Measurements from ENCODE around the gene WFDC13. TPM values are rescaled to one million over a fixed set of nuclear protein-coding genes. Genes with fewer than 3 reads are reported as not detected.

The WFDC13 gene
- polyA plus RNA-seq, 1 donor (not counting 4 experiments of a cell fraction or from before 2014, with no cell fraction given), result not detected

DNA sequence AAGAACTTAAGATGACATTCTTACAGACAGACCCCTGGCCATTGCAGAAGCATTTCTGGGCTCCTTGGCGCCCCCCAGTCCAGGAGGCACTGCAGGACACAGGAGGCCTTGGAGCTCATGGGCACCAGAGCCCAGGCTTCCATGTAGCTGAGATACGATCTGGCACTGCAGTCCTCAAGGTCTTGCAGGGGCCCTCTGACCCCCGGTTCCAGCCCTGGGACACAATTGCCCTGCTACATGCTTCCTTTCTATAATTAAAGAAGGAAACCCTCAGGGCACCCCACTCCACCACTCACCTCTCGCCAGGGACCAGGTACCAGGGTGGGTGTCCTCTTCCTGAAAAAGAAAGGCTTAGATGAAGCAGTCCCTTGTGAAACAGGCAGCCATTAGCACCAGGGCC lies 56.3 kb downstream of the WFDC13 start:
- H3K9ac ChIP-seq (ENCODE audit: control insufficient read depth, extremely low read depth, insufficient read depth, low read length), result no peak overlapping the region
- H3K9me3 ChIP-seq (ENCODE audit: control insufficient read depth, low read depth, low read length), result no peaks in the 10 kb centered on the region
- H3K4me2 ChIP-seq (ENCODE audit: control insufficient read depth, extremely low read depth, insufficient read depth, low read depth, low read length), result no peak overlapping the region
- no peak overlapping the region for H3K4me3 ChIP-seq (ENCODE audit: control insufficient read depth in 2 of 3, extremely low read depth in 1 of 3, insufficient read depth in 2 of 3, low read depth in 1 of 3, low read length in 3 of 3)
- FAIRE-seq (no peak), DNase-seq (ENCODE audit: low read depth, low spot score) (no peak)
- H2AFZ ChIP-seq (ENCODE audit: control insufficient read depth, low read length), result no peak overlapping the region
- H3K9me1 ChIP-seq (ENCODE audit: control insufficient read depth, extremely low read depth, insufficient read depth, low read length), result no peaks in the 10 kb centered on the region
- no peak overlapping the region for H3K27ac ChIP-seq (ENCODE audit: control insufficient read depth, insufficient read depth, low read length)
- no peaks in the 10 kb centered on the region for H3K4me1 ChIP-seq (ENCODE audit: control insufficient read depth, extremely low read depth, insufficient read depth, low read length)
- TF ChIP-seq, protein P1, sequence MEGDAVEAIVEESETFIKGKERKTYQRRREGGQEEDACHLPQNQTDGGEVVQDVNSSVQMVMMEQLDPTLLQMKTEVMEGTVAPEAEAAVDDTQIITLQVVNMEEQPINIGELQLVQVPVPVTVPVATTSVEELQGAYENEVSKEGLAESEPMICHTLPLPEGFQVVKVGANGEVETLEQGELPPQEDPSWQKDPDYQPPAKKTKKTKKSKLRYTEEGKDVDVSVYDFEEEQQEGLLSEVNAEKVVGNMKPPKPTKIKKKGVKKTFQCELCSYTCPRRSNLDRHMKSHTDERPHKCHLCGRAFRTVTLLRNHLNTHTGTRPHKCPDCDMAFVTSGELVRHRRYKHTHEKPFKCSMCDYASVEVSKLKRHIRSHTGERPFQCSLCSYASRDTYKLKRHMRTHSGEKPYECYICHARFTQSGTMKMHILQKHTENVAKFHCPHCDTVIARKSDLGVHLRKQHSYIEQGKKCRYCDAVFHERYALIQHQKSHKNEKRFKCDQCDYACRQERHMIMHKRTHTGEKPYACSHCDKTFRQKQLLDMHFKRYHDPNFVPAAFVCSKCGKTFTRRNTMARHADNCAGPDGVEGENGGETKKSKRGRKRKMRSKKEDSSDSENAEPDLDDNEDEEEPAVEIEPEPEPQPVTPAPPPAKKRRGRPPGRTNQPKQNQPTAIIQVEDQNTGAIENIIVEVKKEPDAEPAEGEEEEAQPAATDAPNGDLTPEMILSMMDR (optimal IDR thresholded peaks at IDR 0.05 in 1 of 3, IDR thresholded peaks at IDR 0.05 in 1 of 3, conservative IDR thresholded peaks at IDR 0.05 in 1 of 3; ENCODE audit: extremely low read depth in 1 of 3, insufficient read depth in 2 of 3, low read length in 3 of 3), result no peak
- TF ChIP-seq EZH2 (IDR thresholded peaks at IDR 0.05; ENCODE audit: low read length), result no peak
- H3K79me2 ChIP-seq (ENCODE audit: control insufficient read depth, insufficient read depth, low read length), result no peaks in the 10 kb centered on the region
- no peaks in the 10 kb centered on the region for H4K20me1 ChIP-seq (ENCODE audit: control insufficient read depth, extremely low read depth, insufficient read depth, low read length)
- no peaks in the 10 kb centered on the region for H3K36me3 ChIP-seq (ENCODE audit: control insufficient read depth in 2 of 2, extremely low read depth in 1 of 2, insufficient read depth in 2 of 2, low read length in 2 of 2)
- no peaks in the 10 kb centered on the region for H3K27me3 ChIP-seq (ENCODE audit: control insufficient read depth, extremely low read depth, insufficient read depth, low read length)
- dilution Hi-C loops (cut with MboI; ENCODE audit: extremely low pct_ligation_motif_present, low sequenced_read_pairs), result no loop called here

Small RNA genes lying within 50 kb of the gene (small RNA-seq; reads per million reads assigned to genes)
- 0 to 0.75 (median 0) reads per million in 3 experiments for gene MIR3617 (ENCODE audit: insufficient read length in 3 of 3, low read depth in 3 of 3, low replicate concordance in 1 of 3)
- gene SPINT5P (ENCODE audit: insufficient read length in 3 of 3, low read depth in 3 of 3, low replicate concordance in 1 of 3), result 0 reads per million in 3 experiments

Other genes with a start within 250 kb of the WFDC13 start
- gene WFDC2, start 232.3 kb upstream of the WFDC13 start, polyA plus RNA-seq, result 0.44 TPM in 1 of 3 replicates, not detected in the others
- gene SPINT3, start 186.4 kb upstream of the WFDC13 start, polyA plus RNA-seq, result not detected in 3 replicates
- gene WFDC6, start 162.6 kb upstream of the WFDC13 start, polyA plus RNA-seq, result not detected in 3 replicates
- not detected in 3 replicates for gene EPPIN, start 154.6 kb upstream of the WFDC13 start, polyA plus RNA-seq
- not detected in 3 replicates for gene WFDC8, start 122.8 kb upstream of the WFDC13 start, polyA plus RNA-seq
- not detected in 3 replicates for gene WFDC10A, start 72.3 kb upstream of the WFDC13 start, polyA plus RNA-seq
- gene WFDC9, start 70.8 kb upstream of the WFDC13 start, polyA plus RNA-seq, result not detected in 3 replicates
- not detected in 3 replicates for gene WFDC11, start 31.8 kb upstream of the WFDC13 start, polyA plus RNA-seq
- 0.10 TPM in 1 of 3 replicates, not detected in the others for gene WFDC10B, start 3.0 kb downstream of the WFDC13 start, polyA plus RNA-seq
- gene SPINT4, start 20.3 kb downstream of the WFDC13 start, polyA plus RNA-seq, result not detected in 3 replicates
- 0.58 to 1.5 TPM (median 1.0 TPM) in 3 replicates for gene WFDC3, start 89.8 kb downstream of the WFDC13 start, polyA plus RNA-seq
- 24.9 to 43.3 TPM (median 36.1 TPM) in 3 replicates for gene DNTTIP1, start 89.9 kb downstream of the WFDC13 start, polyA plus RNA-seq
- gene UBE2C, start 110.6 kb downstream of the WFDC13 start, polyA plus RNA-seq, result 9.1 to 69.8 TPM (median 46.6 TPM) in 3 replicates
- gene TNNC2, start 125.3 kb downstream of the WFDC13 start, polyA plus RNA-seq, result 0.16 TPM in 1 of 3 replicates, not detected in the others
- 5.2 to 8.6 TPM (median 6.9 TPM) in 3 replicates for gene SNX21, start 131.8 kb downstream of the WFDC13 start, polyA plus RNA-seq
- 23.9 to 41.5 TPM (median 24.3 TPM) in 3 replicates for gene ACOT8, start 155.4 kb downstream of the WFDC13 start, polyA plus RNA-seq
- gene ZSWIM3, start 155.6 kb downstream of the WFDC13 start, polyA plus RNA-seq, result 2.0 to 2.7 TPM (median 2.3 TPM) in 3 replicates
- 4.3 to 4.9 TPM (median 4.4 TPM) in 3 replicates for gene ZSWIM1, start 179.2 kb downstream of the WFDC13 start, polyA plus RNA-seq
- 0.19 TPM in 1 of 3 replicates, not detected in the others for gene SPATA25, start 185.6 kb downstream of the WFDC13 start, polyA plus RNA-seq
- 0.49 to 0.97 TPM (median 0.54 TPM) in 3 replicates for gene NEURL2, start 189.2 kb downstream of the WFDC13 start, polyA plus RNA-seq
- 38.6 to 69.4 TPM (median 48.6 TPM) in 3 replicates for gene CTSA, start 189.3 kb downstream of the WFDC13 start, polyA plus RNA-seq
- gene PLTP, start 210.1 kb downstream of the WFDC13 start, polyA plus RNA-seq, result 26.3 to 58.1 TPM (median 46.5 TPM) in 3 replicates
- 5.4 to 12.7 TPM (median 7.0 TPM) in 3 replicates for gene PCIF1, start 232.6 kb downstream of the WFDC13 start, polyA plus RNA-seq

All from keratinocyte (primary cell).